Stimulated activated CD4-positive, alpha-beta T cell treated with anti-CD3 and anti-CD28 coated beads, TNF-alpha, amount 100 ng/mL, for 1 hour (primary cell): ENCODE results near the gene DMPK.
A peak's percentile ranks its signal among the peaks of the same experiment; 100 is the strongest.
"Not testable (repeated sequence)": the region's sequence is repeated elsewhere in the genome, so short reads cannot be mapped to it uniquely, and the experiment has no call there.

Experiments
- DNase-seq, 3 donors: peaks; one replicate each; pipeline ENCODE4 v3.0.0-alpha.2; 2020; ENCODE audit warnings: low read depth in 3 of 3, low spot score in 1 of 3

DMPK gene

DNA sequence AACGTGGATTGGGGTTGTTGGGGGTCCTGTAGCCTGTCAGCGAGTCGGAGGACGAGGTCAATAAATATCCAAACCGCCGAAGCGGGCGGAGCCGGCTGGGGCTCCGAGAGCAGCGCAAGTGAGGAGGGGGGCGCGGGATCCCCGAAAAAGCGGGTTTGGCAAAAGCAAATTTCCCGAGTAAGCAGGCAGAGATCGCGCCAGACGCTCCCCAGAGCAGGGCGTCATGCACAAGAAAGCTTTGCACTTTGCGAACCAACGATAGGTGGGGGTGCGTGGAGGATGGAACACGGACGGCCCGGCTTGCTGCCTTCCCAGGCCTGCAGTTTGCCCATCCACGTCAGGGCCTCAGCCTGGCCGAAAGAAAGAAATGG, 12.5 kb downstream of the DMPK start:
- DNase-seq, result peak in 1 of 3 donors; percentile 31

DNA sequence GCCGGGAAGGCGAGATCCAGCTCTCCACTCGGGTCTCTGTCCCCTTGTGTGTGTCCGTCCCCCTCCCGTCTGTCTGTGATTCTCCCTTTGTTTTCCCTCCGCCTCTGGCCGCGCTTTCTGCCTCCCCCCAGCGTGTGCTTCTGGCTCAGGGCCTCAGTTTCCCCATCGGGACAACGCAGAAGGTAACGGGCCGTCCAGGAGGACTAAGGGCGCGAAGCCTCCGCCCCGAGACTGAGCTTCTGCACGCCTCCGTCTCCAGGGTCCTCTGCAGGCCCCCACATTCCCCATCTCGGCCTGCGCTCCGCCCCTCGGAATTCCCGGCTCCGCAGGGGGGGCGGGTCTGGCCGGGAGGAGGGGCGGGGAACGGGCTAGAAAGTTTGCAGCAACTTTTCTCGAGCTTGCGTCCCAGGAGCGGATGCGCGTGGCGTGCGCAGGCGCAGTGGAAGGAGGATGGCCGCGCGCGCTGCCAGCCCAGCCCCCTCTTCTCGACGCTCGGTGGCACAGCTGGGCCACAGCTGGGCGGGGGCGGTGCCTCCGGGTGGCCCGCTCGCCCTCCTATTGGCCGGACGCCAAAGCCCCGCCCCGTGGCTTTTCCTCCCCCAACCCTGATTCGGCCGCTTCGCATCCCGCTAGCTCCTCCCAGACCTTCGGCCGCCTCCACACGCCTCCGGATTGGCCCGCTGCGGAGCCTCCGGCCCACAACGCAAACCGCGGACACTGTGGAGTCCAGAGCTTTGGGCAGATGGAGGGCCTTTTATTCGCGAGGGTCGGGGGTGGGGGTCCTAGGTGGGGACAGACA, 13.1 kb downstream of the DMPK start, which contains the start of gene SIX5:
Gene SIX5, minus strand, starts transcription at position 269 of the 799 bp plus-strand sequence. CDS start 408 bp downstream, outside the sequence.
- peak; percentile 84 to 91 (median 85) for DNase-seq

DNA sequence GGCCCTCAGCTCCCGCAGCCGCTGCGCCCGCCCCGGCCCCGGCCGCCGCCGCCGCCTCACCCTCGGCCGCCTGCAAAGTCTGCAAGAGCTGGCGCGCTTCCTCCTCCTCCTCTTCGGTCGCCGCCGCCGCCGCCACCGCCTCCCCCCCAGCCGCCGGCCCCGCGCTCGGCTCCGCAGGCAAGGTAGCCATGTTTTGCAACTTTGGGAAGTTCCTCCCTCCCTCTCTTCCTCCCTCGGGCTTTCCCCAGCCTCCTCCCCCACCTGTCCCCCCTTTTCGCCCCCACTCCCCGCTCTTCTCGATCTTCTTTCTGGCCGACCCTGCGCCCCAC, 13.7 kb downstream of the DMPK start:
- peak in 1 of 3 donors; percentile 21 for DNase-seq

DNA sequence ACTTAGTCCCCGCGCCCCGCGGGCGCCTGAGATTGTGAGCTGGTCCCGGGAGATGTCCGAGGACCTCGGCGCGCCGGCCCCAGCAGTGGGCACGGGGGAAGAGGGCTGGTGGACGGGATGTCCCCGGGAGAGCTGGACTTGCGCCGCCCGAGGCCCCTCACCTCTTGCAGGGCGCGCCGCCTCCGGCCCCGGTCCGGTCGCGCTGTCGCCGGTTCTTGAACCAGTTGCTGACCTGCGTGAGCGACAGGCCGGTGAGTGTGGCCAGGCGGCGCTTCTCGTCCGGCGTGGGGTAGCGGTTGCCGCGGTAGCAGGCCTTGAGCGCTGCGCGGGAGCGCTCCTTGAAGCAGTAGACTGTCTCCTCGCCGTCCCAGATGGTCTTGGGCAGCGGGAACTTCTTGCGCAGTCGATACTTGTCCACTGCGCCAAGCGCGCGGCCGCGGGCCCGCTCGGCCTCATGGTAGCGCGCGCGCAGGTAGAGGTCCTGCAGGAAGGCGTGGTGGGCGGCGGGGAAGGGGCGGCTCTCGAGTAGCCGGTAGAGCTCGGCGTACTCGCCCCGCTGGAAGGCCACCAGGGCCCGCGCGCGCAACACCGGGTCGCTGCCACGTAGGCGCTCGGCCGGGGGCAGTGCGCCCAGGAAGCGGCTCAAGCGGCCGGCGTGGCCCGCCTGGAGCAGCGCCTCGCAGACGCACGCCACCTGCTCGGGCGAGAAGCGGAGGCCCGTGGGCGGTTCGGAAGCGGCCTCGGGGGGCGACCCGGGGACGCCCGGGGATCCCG, 14.2 kb downstream of the DMPK start:
- peak in 1 of 3 donors; percentile 18 for DNase-seq

DNA sequence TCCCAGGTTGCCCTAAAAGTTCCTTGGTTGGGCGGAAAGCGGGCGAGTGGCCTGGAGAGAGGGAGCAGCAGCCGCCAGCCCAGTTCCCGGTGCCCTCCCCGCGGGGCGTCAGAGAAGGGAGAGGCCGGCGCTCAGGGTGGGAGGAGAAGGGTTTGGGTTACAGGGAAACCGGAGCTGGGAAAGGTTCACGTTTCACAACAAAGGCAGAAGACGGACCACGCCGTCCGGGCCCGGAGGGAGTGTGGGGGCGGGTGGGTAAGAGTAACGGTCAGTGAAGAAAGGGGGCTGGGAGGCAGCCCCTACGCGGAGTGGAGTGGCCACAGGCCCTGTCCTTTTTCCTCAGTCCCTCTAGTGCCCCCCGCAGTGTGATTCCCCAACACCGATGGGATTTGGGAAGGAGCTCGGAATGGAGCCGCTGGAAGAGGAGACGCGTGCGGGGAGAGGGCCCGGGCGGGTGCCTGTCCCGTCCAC, 14.8 kb downstream of the DMPK start:
- no peak for DNase-seq

DNA sequence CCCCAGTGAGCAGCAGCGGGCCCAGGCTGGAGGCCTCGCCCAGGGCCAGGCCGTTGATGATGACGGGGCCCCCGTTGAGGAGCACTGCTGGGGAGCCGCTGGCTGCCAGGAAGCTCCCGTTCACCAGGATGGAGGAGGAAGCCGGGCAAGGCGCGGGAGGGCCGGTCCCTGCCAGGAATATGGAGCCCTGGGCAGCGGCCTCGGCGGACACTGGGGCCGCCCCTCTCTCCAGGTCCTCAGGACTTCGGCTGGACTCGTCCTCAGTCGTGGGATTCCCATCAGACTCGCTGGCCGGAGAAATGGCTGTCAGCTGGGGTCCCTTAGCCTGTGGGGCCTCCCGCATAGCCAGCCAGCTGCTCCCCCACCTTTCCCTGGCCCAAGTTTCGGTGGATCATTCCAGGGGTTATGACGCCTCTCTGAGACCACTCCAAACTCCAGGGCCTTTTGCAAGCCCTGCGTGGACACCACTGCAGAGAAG, 15.4 kb downstream of the DMPK start:
- DNase-seq, result no peak

DNA sequence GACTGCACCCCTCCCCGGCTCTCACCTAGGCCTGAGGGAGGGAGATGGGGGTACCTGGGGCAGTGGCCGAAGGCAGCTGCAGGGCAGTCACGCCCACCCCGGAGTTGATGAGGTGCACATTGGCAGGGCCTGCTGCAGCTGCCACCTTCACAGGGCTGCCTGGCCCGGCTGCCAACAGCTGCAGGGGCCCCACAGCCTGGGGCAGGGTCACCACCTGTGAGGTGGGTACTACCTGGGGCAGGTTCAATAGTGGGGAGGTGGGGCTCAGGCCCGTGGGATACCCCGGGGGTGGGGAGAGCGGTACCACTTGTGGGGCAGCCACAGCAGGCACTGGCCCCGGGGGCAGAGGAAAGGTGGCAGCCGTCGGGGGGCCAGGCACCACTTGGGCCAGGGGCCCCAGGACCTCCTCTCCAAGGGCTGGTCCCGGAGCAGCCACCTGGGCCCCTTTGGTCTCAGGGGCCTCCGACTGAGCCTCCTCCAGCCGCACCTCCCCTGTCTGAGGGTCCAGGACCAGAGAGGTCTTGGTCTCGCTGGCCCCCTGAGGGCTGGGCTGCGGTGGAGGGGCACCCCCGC, 15.9 kb downstream of the DMPK start:
- DNase-seq, result no peak

DNA sequence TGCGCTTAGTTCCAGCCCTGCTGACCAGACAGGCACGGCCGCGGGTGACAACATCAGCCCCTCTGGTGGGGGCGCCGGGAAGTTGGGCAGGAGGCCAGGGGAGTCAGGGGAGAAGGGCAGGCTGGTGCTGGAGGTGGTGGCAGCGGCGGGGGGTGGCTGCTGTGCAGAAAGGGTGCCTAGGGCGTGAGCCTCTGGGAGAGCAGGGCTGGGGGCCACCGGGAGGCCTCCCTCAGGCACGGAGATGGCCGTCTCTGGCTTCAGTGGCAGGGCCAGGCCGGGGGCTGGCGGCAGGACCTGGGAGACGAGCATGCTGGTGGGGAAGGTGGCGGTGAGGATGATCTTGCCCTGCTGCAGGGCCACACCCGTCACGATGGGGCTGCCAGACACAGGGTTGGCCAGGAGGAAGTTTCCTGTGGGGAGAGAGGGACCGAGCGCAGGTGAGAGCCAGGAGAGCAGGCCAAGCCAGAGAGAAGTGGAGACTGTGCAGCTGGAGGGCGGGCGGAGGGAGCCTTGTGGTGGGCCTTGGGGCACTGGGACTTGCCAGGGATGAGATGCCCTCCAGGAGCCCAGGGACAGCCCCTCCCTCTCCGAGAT, 16.5 kb downstream of the DMPK start:
- DNase-seq, result no peak

DNA sequence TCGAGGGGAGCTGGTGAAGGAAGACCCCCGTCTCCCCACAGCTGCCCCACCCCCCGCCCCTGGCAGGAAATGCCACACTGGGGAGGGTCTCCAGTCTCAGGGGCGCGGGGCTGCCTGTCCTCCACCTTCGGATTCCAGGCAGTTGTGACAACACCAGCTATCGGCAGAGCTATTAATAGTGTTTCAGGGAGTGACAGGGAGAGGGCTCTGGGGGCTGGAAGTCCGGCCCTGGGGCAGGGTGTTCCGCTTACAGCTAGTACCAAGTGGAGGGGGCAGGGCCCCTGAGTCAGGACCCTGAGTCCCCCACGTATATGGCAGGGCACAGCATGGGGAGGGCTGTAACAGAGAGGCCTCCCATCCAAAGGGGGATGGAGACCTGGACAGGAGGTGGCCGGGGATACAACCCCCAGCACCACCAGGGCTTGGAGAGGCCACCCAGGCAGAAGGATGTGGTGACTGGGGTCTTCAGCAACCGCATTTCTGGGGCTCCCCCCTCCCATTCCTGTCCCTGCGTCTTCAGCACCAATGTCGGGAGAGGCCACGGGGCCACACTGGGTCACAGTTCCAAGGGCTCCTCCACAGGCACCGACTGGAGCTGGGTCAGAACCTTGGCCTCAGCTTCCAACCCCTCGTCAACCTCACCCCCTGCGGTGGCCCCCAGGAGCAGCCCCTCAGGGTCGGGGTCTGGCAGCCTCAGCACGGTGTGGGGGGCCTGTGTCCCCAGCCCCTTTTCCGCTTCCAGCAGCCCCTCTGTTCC, 17.2 kb downstream of the DMPK start:
- no peak for DNase-seq

DNA sequence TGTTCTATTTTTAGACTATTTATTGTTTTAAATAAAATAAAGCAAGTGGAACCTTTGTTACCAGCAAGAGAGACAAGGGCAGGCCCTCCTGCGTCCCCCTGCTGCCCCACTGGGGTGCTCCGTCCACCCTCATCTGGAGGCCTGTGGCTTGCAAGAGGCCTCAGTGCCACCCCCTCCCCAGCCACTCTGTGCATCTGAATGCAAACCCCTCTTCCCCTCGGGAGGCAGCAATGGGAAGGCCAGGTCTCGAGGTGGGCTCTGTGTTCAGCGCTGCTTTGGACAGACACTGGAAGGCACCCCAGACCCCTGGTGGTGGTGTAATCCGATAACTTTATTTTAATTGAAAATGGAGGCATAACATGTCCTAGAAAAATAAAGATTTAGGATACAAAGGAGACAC, 17.8 kb downstream of the DMPK start:
- DNase-seq, result no peak

DNA sequence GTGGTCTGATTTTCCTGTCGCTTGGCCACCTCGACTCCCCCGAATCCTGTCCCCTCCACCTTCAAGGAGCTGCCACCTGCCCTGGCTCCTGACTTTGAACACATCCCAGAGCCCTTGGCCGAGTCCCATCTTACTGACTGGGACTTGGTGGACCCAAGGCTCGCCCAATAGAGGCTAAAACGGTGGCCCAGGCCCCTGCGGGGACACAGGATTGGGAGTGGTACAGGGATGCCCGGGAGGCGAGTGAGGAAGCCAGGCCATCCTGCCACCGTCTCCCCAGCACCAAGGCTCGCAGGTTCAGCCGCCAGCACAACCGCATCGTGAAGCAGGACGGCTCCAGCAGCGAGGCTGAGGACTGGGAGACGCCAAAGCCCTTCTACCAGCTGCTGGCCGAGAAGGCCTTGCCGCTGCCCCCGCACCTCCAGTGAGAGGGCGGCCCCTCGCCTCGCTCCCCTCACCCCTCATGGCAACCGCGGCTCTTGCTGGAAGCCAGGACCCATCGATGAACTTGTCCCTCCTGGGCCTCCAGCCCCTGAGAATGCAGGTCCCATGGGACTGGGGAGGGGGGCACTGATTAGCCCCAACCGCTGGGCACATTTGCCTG, 18.5 kb downstream of the DMPK start:
- DNase-seq, result no peak

DNA sequence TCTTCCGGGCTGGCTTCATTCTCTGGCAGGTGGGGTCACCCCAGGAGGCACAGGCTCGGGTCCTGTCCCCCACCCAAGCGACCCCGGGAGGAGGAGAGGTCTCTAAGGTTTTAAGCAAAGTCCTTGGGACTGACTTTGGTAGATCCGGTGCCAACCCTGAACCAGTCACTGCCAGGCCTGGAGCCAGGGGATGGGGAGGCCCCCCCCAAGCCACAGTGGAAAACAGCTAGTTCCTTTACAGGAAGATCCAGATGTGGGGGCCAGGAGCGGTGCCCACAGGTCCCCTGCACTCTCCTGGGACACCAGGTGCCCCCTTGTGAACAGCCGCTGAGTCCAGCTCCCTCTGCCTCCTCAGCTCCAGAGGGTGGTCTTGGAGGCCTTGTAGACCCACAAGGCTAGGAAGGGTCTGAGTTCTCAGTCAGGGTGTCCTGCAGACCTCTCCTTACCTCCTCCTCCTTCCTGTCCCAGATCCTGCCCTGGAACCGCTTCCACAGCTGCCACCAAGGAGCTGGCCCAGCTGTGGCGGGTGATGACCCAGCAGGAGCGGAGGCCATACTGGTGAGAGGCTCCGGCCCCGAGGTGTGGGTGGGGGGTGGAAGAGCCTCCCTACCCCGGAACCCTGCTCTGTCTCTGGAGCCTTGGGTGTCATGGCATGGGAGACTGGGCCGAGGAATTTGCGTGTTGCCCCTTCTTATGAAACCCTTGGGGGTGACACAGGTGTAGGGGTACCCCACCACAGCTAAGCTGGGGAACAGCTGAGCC, 19.2 kb downstream of the DMPK start:
- no peak for DNase-seq

DNA sequence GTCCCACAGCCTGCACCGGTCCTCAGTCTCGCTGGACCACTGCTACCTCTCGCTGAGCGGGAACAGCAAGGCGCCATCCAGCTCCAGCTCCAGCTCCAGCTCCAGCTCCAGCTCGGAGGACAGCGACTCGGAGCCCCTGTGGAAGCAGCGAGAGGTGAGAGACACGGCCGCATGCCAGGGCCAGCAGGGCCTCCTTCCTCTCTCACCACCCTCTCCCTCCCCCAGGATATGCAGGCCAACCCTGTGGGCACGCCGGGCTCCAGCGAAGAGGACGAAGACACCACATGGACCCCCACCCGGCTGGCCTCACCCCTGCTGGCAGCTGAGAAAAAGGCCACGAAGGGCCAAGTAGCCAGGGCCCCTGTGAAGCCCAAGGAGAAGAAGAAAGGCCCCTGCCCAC, 20.6 kb downstream of the DMPK start:
- no peak for DNase-seq

DNA sequence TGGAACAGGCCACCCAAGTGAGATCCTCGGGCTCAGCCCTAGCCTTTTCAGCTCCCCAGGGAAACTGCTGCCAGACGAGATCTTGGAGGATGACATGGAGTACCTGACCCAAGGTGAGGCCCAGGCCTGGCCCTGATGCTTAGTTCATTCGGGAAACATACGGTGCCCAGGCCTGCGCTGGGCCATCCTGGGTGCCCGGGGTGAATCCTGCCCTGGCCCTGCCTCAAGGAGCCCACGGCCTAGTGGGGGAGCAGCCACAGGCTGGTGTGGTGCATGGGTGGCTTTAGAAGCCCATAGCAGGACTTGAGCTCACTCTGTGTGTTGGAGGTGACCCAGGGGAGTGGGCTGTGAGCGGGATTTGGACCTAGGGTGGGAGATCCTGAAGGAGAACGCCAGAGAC, 23.4 kb downstream of the DMPK start:
- no peak for DNase-seq

DNA sequence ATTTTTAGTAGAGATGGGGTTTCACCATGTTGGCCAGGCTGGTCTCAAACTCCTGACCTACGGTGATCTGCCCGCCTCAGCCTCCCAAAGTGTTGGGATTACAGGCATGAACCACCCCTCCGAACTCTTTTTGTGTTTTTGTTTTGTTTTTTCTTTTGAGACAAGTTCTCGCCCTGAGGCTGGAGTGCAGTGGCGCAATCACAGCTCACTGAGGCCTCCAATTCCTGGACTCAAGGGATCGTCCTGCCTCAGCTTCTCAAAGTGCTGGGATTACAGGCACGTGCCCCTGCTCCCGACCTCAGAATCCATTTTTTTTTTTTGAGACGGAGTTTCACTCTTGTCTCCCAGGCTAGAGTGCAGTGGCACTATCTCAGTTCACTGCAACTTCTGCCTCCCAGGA, 24.6 kb downstream of the DMPK start:
- no peak for DNase-seq

DNA sequence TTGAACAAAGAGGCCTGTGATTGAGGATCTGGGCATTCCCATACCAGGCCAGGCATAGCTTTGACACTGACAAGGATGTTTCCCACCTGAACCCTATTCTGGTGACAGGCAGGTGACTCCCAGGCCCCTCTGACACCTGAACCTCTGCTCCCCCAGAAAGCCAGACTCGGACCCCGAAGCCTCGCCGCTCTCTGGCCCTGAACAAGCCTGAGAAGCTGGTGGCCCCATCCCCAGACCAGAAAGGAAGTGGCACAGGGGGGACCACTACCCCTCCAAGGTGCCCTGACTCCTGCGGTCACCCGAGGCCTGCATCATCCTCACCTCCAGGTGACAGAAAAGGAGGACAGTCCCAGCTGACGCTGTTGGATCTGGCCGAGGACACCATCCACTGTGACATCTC, 28.0 kb downstream of the DMPK start:
- DNase-seq, result no peak

DNA sequence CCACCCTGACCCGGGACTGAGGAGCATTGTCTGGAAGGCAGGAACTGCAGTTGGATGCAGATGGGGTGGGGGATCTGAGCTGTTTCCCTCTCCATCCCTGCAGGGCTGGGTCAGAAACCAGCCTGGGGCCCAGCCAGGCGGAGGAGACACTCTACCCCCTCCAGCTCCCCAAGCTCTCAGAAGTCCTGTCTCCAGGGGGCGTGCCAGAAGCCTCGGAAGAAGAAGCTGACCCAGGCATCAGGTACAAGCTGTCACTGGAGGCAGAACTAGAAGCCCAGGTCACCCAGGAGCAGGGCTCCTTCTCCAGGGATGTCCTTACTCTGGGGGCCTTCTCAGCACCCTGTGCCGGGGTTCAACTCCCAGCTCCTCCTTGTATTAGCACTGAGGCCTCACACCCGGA, 28.7 kb downstream of the DMPK start:
- no peak for DNase-seq

DNA sequence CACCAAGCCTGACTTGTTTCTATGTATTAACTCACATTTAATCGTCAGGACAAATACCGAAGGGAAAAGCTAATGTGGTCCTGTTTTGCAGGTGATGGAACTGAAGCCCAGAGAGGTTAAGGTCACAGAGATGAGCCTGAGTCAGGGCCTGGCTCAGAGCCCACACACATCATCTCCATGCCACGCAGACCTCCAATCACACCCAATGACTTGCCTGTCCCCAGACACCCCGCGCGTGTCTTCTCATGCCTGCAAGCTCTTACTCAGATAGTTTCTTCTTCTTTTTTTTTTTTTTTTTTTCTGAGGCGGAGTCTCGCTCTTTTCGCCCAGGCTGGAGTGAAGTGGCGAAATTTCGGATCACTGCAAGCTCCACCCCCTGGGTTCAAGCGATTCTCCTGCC, 29.7 kb downstream of the DMPK start:
- DNase-seq, result no peak

DNA sequence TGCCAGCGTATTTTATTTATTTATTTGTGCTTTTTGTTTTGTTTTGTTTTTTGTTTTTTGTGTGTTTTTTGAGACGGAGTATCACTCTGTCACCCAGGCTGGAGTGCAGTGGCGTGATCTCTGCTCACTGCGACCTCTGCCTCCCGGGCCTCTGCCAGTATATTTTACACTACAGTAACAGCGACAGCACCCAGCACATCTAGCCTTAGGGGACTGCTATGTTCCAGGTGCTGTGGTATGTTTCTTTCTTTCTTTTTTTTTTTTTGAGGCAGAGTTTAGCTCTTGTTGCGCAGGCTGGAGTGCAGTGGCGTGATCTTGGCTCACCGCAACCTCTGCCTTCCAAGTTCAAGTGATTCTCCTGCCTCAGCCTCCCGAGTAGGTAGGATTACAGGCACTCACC, 30.8 kb downstream of the DMPK start:
- DNase-seq, result not testable (repeated sequence)

DNA sequence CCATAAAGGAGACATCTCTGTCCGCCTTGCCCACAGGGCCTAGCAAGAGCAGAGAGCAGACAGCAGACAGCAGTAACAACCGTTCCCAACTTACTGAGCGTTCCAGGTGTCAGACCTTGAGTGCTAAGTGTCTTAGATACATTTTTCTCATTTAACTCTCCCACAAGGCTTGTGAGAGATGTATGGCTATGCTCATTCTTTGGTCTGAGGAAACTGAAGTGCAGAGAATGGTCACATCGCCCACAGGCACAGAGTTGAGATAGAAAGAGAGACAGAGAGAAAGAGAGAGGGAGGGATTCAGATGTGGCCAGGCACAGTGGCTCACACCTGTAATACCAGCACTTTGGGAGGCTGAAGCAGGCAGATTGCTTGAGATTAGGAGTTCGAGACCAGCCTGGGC, 34.8 kb downstream of the DMPK start:
- DNase-seq, result no peak
